HL-60 (cell line): ENCODE results near the gene PERM1.

Source experiments
- CTCF ChIP-seq: IDR thresholded peaks from one replicate; pipeline ENCODE4 v1.5.1; 2011; ENCODE audit warnings: low read length, control low read depth, inconsistent platforms; ENCODE audit not compliant: insufficient read depth
- SPI1 ChIP-seq: IDR thresholded peaks from 2 replicates; pipeline ENCODE4 v1.6.1; 2012; ENCODE audit warnings: low read depth, mild to moderate bottlenecking, borderline replicate concordance
- TF ChIP-seq, protein P1 (sequence below): IDR thresholded peaks from 2 replicates; pipeline ENCODE4 v1.6.1; 2012; ENCODE audit warnings: low read depth; ENCODE audit not compliant: insufficient replicate concordance

GRCh38 chr1:953524-954320, 28.2 kb downstream of the PERM1 start:
- TF ChIP-seq, protein P1, sequence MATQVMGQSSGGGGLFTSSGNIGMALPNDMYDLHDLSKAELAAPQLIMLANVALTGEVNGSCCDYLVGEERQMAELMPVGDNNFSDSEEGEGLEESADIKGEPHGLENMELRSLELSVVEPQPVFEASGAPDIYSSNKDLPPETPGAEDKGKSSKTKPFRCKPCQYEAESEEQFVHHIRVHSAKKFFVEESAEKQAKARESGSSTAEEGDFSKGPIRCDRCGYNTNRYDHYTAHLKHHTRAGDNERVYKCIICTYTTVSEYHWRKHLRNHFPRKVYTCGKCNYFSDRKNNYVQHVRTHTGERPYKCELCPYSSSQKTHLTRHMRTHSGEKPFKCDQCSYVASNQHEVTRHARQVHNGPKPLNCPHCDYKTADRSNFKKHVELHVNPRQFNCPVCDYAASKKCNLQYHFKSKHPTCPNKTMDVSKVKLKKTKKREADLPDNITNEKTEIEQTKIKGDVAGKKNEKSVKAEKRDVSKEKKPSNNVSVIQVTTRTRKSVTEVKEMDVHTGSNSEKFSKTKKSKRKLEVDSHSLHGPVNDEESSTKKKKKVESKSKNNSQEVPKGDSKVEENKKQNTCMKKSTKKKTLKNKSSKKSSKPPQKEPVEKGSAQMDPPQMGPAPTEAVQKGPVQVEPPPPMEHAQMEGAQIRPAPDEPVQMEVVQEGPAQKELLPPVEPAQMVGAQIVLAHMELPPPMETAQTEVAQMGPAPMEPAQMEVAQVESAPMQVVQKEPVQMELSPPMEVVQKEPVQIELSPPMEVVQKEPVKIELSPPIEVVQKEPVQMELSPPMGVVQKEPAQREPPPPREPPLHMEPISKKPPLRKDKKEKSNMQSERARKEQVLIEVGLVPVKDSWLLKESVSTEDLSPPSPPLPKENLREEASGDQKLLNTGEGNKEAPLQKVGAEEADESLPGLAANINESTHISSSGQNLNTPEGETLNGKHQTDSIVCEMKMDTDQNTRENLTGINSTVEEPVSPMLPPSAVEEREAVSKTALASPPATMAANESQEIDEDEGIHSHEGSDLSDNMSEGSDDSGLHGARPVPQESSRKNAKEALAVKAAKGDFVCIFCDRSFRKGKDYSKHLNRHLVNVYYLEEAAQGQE, result no peak
- TF ChIP-seq CTCF, result no peak
- no peak for TF ChIP-seq SPI1
